IPS DF 6.9 (cell line): ENCODE data around the gene KREMEN1.
"Not testable (repeated sequence)": the region's sequence is repeated elsewhere in the genome, so short reads cannot be mapped to it uniquely, and the experiment has no call there.

Experiments used
- DNase-seq: peaks from one replicate; pipeline ENCODE4 v3.0.0-alpha.2; 2013; ENCODE audit warnings: low read depth, low spot score
- H3K27ac ChIP-seq: one replicate; pipeline ENCODE4 v1.5.1; 2013; ENCODE audit warnings: low read length, control low read depth
- H3K27me3 ChIP-seq: 2 replicates; pipeline ENCODE4 v1.6.1; 2013; ENCODE audit warnings: mild to moderate bottlenecking, low read length; ENCODE audit not compliant: control insufficient read depth, insufficient read depth
- H3K36me3 ChIP-seq: 2 replicates; pipeline ENCODE4 v1.6.1; 2013; ENCODE audit warnings: low read length; ENCODE audit not compliant: control insufficient read depth, insufficient read depth
- H3K4me1 ChIP-seq: 2 replicates; pipeline ENCODE4 v1.6.1; 2013; ENCODE audit warnings: low read length; ENCODE audit not compliant: control insufficient read depth, insufficient read depth
- H3K4me3 ChIP-seq: 2 replicates; pipeline ENCODE4 v1.5.1; 2013; ENCODE audit warnings: mild to moderate bottlenecking, low read length
- H3K9me3 ChIP-seq: 2 replicates; pipeline ENCODE4 v1.6.1; 2013; ENCODE audit warnings: low read length, inconsistent platforms; ENCODE audit not compliant: control insufficient read depth, insufficient read depth
- WGBS: extraction: QIAGEN DNeasy Blood & Tissue Kit; methylation state at CpG from one replicate; pipeline ENCODE4 v1.1.7; 2013; ENCODE audit warnings: mixed read lengths, missing lambda C conversion rate; ENCODE audit not compliant: insufficient read length, insufficient coverage; 5-methylcytosine and 5-hydroxymethylcytosine counted together

The KREMEN1 gene

DNA sequence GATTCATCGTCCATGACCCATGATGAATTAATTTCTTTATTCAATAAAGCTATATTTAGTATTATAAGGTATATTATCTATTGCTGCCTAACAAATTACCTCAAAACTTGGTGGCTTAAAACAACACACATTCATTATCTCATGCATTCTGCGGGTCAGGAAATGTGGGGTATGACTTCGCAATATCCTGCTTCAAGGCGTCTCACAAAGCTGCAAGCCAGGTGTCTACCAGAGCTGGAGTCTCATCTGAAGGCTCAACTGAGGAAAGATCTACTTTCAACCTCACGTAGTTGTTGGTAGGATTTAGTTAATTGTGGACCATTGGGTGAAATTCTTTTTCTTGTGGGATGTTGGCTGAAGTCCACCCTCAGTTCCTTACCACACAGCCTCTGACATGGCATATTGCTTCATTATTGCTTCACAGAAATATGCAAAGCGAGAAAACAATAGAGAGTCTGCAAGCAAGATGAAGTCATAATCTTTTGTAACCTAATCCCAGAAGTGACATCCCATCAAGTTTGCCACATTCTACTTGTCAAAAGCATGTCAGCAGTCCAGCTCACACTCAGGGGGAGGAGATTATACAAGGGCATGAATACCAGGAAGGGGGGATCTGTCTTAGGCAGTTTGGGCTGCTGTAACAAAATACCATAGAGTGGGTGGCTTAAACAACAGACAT is 45.1 kb downstream of the KREMEN1 start:
- DNase-seq, result no peak
- no peaks in the 10 kb centered on the region for H3K9me3 ChIP-seq
- H3K36me3 ChIP-seq, result no peaks in the 10 kb centered on the region
- no peaks in the 10 kb centered on the region for H3K4me1 ChIP-seq
- no peaks in the 10 kb centered on the region for H3K27me3 ChIP-seq
- H3K27ac ChIP-seq, result no peak overlapping the region
- H3K4me3 ChIP-seq, result no peak overlapping the region
- WGBS, result no CpG with 5 or more reads among the region's 6 CpGs

GRCh38 chr22:29120098-29120912 is 47.5 kb downstream of the KREMEN1 start:
- WGBS, result 100% methylated on average over 4 of the region's 7 CpGs
- not testable (repeated sequence) for H3K27me3 ChIP-seq, H3K27ac ChIP-seq, H3K9me3 ChIP-seq, H3K4me3 ChIP-seq, H3K4me1 ChIP-seq, H3K36me3 ChIP-seq, DNase-seq

DNA sequence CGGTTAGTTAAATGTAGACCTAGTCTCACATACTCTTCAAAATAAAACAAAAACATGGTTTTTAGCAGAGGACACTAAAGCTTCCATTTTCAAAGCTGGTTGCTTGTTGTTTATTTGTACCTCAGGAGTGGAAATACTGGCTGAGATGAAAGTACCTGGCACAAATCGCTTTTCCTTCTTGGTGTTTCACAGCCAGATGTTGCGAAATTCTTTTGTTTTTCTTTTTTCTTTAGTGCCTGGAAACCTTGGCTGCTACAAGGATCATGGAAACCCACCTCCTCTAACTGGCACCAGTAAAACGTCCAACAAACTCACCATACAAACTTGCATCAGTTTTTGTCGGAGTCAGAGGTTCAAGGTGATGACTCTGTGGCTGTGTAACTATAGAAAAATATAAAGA is 48.3 kb downstream of the KREMEN1 start:
- Histone ChIP-seq H3K4me3 (no peak overlapping the region), H3K4me1 (no peaks in the 10 kb centered on the region), H3K36me3 (no peaks in the 10 kb centered on the region), H3K27me3 (no peaks in the 10 kb centered on the region), H3K27ac (no peak overlapping the region), H3K9me3 (no peaks in the 10 kb centered on the region)
- WGBS, result no CpG with 5 or more reads among the region's 5 CpGs
- no peak for DNase-seq

- no peaks in the 10 kb centered on the region for H3K27me3 ChIP-seq
- H3K36me3 ChIP-seq, result no peaks in the 10 kb centered on the region
- H3K27ac ChIP-seq, result no peak overlapping the region
- no peaks in the 10 kb centered on the region for H3K9me3 ChIP-seq
- no peak for DNase-seq
- no peaks in the 10 kb centered on the region for H3K4me1 ChIP-seq
- H3K4me3 ChIP-seq, result no peak overlapping the region
These were observed 49.2 kb downstream of the KREMEN1 start for GRCh38 chr22:29122041-29122440.

GRCh38 chr22:29124777-29125442 is 52.1 kb downstream of the KREMEN1 start:
- no peak overlapping the region for H3K27ac ChIP-seq
- DNase-seq, result no peak
- H3K4me3 ChIP-seq, result no peak overlapping the region
- no peaks in the 10 kb centered on the region for H3K9me3 ChIP-seq
- H3K4me1 ChIP-seq, result no peaks in the 10 kb centered on the region
- no peaks in the 10 kb centered on the region for H3K36me3 ChIP-seq
- WGBS, result no CpG with 5 or more reads among the region's 10 CpGs
- no peaks in the 10 kb centered on the region for H3K27me3 ChIP-seq

DNA sequence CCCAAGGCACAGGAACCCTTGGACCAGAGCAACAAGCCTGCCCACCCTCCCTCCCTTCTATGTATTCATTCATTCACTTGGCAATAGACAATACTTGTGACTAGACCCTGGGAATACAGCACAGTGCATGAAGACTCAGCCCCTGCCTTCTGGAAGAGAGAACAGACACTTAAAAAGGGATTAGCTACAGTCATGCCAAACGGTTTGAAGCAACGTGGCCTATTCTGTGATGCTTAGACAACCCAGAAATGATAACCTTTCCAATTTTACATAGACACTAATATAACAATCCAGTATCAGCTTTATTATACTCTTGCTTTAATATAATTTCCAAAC is 52.6 kb downstream of the KREMEN1 start:
- no peak for DNase-seq
- Histone ChIP-seq H3K27me3 (no peaks in the 10 kb centered on the region), H3K36me3 (no peaks in the 10 kb centered on the region), H3K27ac (no peak overlapping the region), H3K4me3 (no peak overlapping the region), H3K4me1 (no peaks in the 10 kb centered on the region), H3K9me3 (no peaks in the 10 kb centered on the region)
- no CpG with 5 or more reads among the region's 2 CpGs for whole genome bisulfite sequencing

DNA sequence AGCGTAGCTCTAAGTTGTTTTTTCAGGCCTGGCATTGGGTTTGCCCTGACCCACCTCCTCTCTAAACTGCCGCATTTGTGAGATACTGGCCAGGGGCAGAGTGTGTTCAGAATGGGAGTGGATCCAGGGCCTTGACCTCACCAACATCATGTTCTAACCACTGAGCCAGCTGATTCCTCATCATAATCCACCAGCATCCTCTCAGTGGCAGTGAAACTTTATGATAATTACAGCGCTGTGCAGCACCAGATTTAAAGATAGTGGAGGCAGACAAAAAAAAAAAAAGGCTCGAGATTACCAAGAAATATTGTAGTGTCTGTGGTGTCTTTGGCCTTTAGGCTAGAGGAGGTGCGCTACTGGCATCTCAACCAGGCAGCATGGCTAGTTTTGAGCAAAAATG is 53.0 kb downstream of the KREMEN1 start:
- no CpG with 5 or more reads among the region's 5 CpGs for WGBS
- no peaks in the 10 kb centered on the region for H3K36me3 ChIP-seq

GRCh38 chr22:29126670-29127395 is 54.0 kb downstream of the KREMEN1 start:
- no peak for DNase-seq
- no CpG with 5 or more reads among the region's 2 CpGs for WGBS

More for the DNA sequence above, 53.0 kb downstream of the KREMEN1 start:
- DNase-seq, result no peak
- Histone ChIP-seq H3K27me3 (no peaks in the 10 kb centered on the region), H3K9me3 (no peaks in the 10 kb centered on the region), H3K4me1 (no peaks in the 10 kb centered on the region), H3K27ac (no peak overlapping the region), H3K4me3 (no peak overlapping the region)

GRCh38 chr22:29128891-29129807 is 56.3 kb downstream of the KREMEN1 start:
- Histone ChIP-seq H3K4me3 (no peak overlapping the region), H3K27ac (no peak overlapping the region), H3K27me3 (no peaks in the 10 kb centered on the region), H3K4me1 (no peaks in the 10 kb centered on the region), H3K36me3 (no peaks in the 10 kb centered on the region), H3K9me3 (no peaks in the 10 kb centered on the region)
- DNase-seq, result no peak
- WGBS, result no CpG with 5 or more reads among the region's 13 CpGs

More at GRCh38 chr22:29126670-29127395, 54.0 kb downstream of the KREMEN1 start:
- Histone ChIP-seq H3K9me3 (no peaks in the 10 kb centered on the region), H3K4me3 (no peak overlapping the region), H3K27me3 (no peaks in the 10 kb centered on the region), H3K27ac (no peak overlapping the region), H3K36me3 (no peaks in the 10 kb centered on the region), H3K4me1 (no peaks in the 10 kb centered on the region)

GRCh38 chr22:29129808-29130140 is 56.9 kb downstream of the KREMEN1 start:
- DNase-seq, result no peak
- H3K27ac ChIP-seq, result no peak overlapping the region
- no peaks in the 10 kb centered on the region for H3K36me3 ChIP-seq
- WGBS, result no CpG with 5 or more reads among the region's 2 CpGs
- no peaks in the 10 kb centered on the region for H3K4me1 ChIP-seq
- H3K4me3 ChIP-seq, result no peak overlapping the region
- H3K9me3 ChIP-seq, result no peaks in the 10 kb centered on the region
- H3K27me3 ChIP-seq, result no peaks in the 10 kb centered on the region
